RWPE2 (cell line): ENCODE measurements around the gene ADAMTS6.

Experiments
- ATAC-seq: fragments of 200-7000 bp; cut with Tn5 transposase; 3 replicates; pipeline ENCODE4 v1.9.1; 2021; ENCODE audit warnings: low read depth
- DNase-seq: peaks from one replicate; pipeline ENCODE4 v3.0.0-alpha.2; 2020; ENCODE audit warnings: low spot score
- H3K27ac ChIP-seq: fragments of 450-650 bp; 2 replicates; pipeline ENCODE4 v1.5.1; 2017; ENCODE audit warnings: mild to moderate bottlenecking; ENCODE audit not compliant: poor library complexity, severe bottlenecking
- H3K27me3 ChIP-seq: fragments of 250-450 bp; sonication (Bioruptor Pico); 2 replicates; pipeline ENCODE4 v1.5.1; 2021; ENCODE audit warnings: mild to moderate bottlenecking, moderate library complexity; ENCODE audit not compliant: insufficient read depth, poor library complexity, severe bottlenecking
- H3K36me3 ChIP-seq: fragments of 250-450 bp; sonication (Bioruptor Pico); 2 replicates; pipeline ENCODE4 v1.5.1; 2020; ENCODE audit warnings: low read depth, mild to moderate bottlenecking, moderate library complexity
- H3K4me1 ChIP-seq: fragments of 250-450 bp; sonication (Bioruptor Pico); 2 replicates; pipeline ENCODE4 v1.5.1; 2021; ENCODE audit warnings: mild to moderate bottlenecking, moderate library complexity; ENCODE audit not compliant: insufficient read depth, poor library complexity, severe bottlenecking
- H3K4me3 ChIP-seq: fragments of 250-450 bp; sonication (Bioruptor Pico); 2 replicates; pipeline ENCODE4 v1.5.1; 2021; ENCODE audit warnings: mild to moderate bottlenecking, moderate library complexity; ENCODE audit not compliant: severe bottlenecking
- H3K9me3 ChIP-seq: fragments of 250-450 bp; sonication (Bioruptor Pico); 2 replicates; pipeline ENCODE4 v1.5.1; 2021; ENCODE audit warnings: mild to moderate bottlenecking, moderate library complexity; ENCODE audit not compliant: severe bottlenecking
- TF ChIP-seq, protein P1 (sequence below): fragments of 450-650 bp; IDR thresholded peaks from one replicate; pipeline ENCODE4 v1.5.1; 2017; ENCODE audit warnings: mild to moderate bottlenecking, moderate library complexity; ENCODE audit not compliant: poor library complexity, severe bottlenecking

The ADAMTS6 gene

DNA sequence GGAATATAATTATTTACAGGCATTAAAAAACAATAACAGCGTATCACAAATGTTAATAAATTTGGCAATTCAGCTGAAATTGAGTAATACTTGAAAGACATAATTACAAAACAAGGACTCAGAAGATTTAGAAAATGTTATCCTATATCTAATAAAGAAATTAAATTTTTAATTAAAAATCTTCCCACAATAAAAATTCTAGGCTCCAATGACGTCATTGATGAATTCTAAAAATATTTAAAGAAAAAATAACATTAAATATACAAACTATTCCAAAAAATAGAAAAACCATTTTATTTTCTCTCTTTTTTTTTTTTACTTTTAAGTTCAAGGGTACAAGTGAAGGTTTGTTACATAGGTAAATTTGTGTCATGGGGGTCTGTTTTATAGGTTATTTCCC lies 161.5 kb downstream of the ADAMTS6 start:
- Histone ChIP-seq H3K27ac (no peak overlapping the region), H3K27me3 (no peaks in the 10 kb centered on the region), H3K9me3 (no peaks in the 10 kb centered on the region), H3K4me1 (no peaks in the 10 kb centered on the region), H3K36me3 (peaks cover 15% of the 10 kb centered on the region), H3K4me3 (no peak overlapping the region)
- DNase-seq: no peak
- TF ChIP-seq, protein P1, sequence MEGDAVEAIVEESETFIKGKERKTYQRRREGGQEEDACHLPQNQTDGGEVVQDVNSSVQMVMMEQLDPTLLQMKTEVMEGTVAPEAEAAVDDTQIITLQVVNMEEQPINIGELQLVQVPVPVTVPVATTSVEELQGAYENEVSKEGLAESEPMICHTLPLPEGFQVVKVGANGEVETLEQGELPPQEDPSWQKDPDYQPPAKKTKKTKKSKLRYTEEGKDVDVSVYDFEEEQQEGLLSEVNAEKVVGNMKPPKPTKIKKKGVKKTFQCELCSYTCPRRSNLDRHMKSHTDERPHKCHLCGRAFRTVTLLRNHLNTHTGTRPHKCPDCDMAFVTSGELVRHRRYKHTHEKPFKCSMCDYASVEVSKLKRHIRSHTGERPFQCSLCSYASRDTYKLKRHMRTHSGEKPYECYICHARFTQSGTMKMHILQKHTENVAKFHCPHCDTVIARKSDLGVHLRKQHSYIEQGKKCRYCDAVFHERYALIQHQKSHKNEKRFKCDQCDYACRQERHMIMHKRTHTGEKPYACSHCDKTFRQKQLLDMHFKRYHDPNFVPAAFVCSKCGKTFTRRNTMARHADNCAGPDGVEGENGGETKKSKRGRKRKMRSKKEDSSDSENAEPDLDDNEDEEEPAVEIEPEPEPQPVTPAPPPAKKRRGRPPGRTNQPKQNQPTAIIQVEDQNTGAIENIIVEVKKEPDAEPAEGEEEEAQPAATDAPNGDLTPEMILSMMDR: no peak
- ATAC-seq: no peak

DNA sequence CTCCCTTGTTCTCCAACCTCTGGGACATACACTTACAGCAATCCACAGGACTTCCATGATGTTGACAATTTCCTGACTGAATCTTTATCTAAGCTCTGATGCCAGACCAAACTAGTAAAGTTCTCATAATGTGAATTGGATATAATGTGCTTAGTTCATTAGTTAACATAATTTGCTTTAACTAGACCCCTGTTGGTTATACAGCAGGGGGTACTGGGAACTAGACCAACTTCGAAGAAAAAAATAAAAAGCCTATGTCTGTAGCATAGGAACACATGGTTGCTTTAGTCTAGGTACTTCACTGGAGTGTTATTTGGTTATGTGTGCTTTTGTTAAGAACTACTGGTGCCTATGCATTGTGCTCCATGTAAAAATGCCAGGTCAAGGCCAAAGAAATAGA lies 173.8 kb downstream of the ADAMTS6 start:
- ATAC-seq (no peak), DNase-seq (no peak)
- H3K4me3 ChIP-seq: no peak overlapping the region
- no peak overlapping the region for H3K27ac ChIP-seq
- TF ChIP-seq, protein P1: no peak
- no peaks in the 10 kb centered on the region; the same call in 1 of the 2 replicates for H3K36me3 ChIP-seq
- H3K9me3 ChIP-seq: no peaks in the 10 kb centered on the region
- no peaks in the 10 kb centered on the region for H3K27me3 ChIP-seq
- no peaks in the 10 kb centered on the region for H3K4me1 ChIP-seq

DNA sequence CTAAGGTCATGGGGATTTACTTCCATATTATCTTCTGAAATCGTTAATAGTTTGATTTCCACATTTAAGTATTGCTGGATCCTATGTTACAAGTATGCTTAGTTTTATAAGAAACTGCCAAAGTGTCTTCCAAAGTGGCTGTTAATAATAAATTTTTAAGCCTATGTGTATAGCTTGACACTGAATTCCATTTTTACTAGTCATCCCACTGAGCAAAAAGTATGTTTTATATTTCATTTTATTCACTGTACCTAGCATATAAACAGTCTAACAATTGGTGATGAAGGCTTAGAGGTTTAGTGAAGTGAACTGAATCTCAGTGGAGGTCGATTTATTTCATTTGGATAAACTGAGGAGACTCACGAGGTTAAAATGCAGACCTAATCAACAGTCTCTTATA lies 174.6 kb downstream of the ADAMTS6 start:
- Histone ChIP-seq H3K27ac (no peak overlapping the region), H3K4me1 (no peaks in the 10 kb centered on the region), H3K9me3 (no peaks in the 10 kb centered on the region), H3K4me3 (no peak overlapping the region), H3K36me3 (no peaks in the 10 kb centered on the region; the same call in 1 of the 2 replicates), H3K27me3 (no peaks in the 10 kb centered on the region)
- ATAC-seq (no peak), DNase-seq (no peak)
- TF ChIP-seq, protein P1: no peak

DNA sequence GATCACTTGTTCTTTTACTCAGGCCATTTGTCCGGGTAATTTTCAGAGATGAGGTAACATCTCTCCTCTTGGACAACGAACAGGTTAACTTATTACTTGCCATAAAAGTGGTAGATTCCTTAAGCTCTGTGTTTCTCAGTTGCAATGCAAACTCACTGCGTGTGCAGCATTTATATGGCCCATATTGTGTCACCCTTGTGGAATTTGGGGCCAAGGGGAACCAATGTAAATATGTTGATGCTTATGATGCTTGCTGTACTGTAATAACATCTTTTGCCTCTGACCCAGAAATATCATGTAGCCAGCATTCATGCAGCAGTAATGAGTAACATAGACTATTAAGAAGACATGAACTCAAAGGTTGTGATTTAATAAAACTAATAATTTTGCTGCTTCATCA lies 175.8 kb downstream of the ADAMTS6 start:
- Histone ChIP-seq H3K4me1 (no peaks in the 10 kb centered on the region), H3K4me3 (no peak overlapping the region), H3K36me3 (no peaks in the 10 kb centered on the region; the same call in 1 of the 2 replicates), H3K27ac (no peak overlapping the region), H3K27me3 (no peaks in the 10 kb centered on the region), H3K9me3 (no peaks in the 10 kb centered on the region)
- ATAC-seq (no peak; the same call in 2 of the 3 replicates), DNase-seq (no peak)
- TF ChIP-seq, protein P1: no peak

DNA sequence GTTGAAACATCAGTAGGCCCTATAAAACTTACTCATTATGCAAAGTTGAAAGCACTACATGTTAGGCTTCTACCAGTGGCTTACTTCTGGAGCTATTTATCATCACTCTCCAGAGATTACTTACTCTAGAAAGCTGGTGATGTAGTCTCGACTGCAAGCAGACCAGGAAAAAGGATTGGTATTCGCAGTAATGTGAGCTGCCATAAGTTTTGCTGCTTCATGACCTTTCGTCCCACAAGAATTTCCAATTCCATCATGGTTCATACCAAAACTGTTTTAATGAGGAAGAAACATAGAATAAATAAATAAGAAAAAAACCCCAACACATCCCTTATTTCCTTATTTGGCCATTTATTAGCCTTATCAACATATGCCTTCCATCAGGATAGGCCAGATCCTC lies 181.9 kb downstream of the ADAMTS6 start:
- ATAC-seq (no peak), DNase-seq (no peak)
- TF ChIP-seq, protein P1: no peak
- H3K36me3 ChIP-seq: peaks cover 33% of the 10 kb centered on the region
- H3K4me1 ChIP-seq: no peaks in the 10 kb centered on the region
- H3K9me3 ChIP-seq: no peaks in the 10 kb centered on the region
- H3K27ac ChIP-seq: no peak overlapping the region
- no peaks in the 10 kb centered on the region for H3K27me3 ChIP-seq
- no peak overlapping the region for H3K4me3 ChIP-seq
